ENCODE data around the gene GSG1L. TPM values are rescaled to one million over a fixed set of nuclear protein-coding genes. Genes with fewer than 3 reads are reported as not detected.

GSG1L gene
- total RNA-seq, 1 experiment from 2014 or later = not detected

DNA sequence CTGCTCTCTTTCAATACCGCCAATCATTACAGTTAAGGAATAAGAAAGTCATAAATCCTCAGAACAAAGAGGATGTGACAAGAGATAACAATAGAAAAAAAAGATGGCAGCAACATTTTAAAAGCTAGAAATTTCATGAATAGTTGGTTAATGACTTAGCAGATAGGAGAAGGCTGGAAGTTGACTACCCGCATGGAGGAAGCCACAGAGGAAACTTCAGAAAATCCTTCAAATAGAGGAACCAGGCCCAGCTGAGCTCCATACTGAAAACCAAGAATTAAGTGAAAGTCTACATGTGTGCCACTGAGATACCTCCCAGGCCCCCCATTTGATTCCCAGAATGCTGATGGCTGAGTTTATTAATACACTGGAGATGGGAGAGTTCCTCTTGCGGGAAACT is 109.3 kb downstream of the GSG1L start:
- intact Hi-C loops (cut with micrococcal nuclease; ENCODE audit: unreplicated experiment) = no loop called here
- CTCF ChIA-PET = no interaction called here
- no peak for DNase-seq
- peaks cover 54% of the 10 kb centered on the region for H3K27me3 Mint-ChIP-seq (ENCODE audit: unreplicated experiment)
- no peak overlapping the region for H3K4me3 Mint-ChIP-seq (ENCODE audit: low read depth, unreplicated experiment)
- H3K9me3 Mint-ChIP-seq (ENCODE audit: low read depth, unreplicated experiment) = peaks cover 13% of the 10 kb centered on the region
- TF ChIP-seq, protein P1, sequence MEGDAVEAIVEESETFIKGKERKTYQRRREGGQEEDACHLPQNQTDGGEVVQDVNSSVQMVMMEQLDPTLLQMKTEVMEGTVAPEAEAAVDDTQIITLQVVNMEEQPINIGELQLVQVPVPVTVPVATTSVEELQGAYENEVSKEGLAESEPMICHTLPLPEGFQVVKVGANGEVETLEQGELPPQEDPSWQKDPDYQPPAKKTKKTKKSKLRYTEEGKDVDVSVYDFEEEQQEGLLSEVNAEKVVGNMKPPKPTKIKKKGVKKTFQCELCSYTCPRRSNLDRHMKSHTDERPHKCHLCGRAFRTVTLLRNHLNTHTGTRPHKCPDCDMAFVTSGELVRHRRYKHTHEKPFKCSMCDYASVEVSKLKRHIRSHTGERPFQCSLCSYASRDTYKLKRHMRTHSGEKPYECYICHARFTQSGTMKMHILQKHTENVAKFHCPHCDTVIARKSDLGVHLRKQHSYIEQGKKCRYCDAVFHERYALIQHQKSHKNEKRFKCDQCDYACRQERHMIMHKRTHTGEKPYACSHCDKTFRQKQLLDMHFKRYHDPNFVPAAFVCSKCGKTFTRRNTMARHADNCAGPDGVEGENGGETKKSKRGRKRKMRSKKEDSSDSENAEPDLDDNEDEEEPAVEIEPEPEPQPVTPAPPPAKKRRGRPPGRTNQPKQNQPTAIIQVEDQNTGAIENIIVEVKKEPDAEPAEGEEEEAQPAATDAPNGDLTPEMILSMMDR (IDR thresholded peaks at IDR 0.05; ENCODE audit: unreplicated experiment) = no peak
- H3K4me1 Mint-ChIP-seq (ENCODE audit: low read depth, unreplicated experiment) = no peaks in the 10 kb centered on the region
- H3K27ac Mint-ChIP-seq (ENCODE audit: unreplicated experiment) = no peak overlapping the region
- BruUV-seq (replicated peaks) = no TSS peak
- no peaks in the 10 kb centered on the region for H3K36me3 Mint-ChIP-seq (ENCODE audit: insufficient read depth, unreplicated experiment)

DNA sequence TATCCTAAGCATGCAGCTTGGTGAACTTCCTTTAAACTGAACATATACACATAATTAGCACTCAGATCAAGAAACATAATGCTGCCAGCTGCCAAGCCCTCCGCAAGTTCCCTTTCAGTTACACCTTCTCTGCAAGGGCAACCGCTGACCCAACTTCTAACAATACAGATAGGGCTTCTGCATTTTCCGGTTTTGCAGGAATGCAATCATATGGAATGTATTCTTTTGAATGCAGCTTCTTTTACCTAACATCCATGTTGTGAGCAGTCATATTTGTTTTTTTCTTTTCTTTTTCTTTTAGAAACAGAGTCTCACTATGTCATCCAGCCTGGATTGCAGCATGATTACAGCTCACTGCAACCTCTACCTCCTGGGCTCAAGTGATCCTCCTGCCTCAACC is 110.7 kb downstream of the GSG1L start:
- no peaks in the 10 kb centered on the region for H3K36me3 Mint-ChIP-seq (ENCODE audit: insufficient read depth, unreplicated experiment)
- no TSS peak for BruUV-seq (replicated peaks)
- no peaks in the 10 kb centered on the region for H3K4me1 Mint-ChIP-seq (ENCODE audit: low read depth, unreplicated experiment)
- DNase-seq = no peak
- no peak overlapping the region for H3K4me3 Mint-ChIP-seq (ENCODE audit: low read depth, unreplicated experiment)
- peaks cover 13% of the 10 kb centered on the region for H3K9me3 Mint-ChIP-seq (ENCODE audit: low read depth, unreplicated experiment)
- TF ChIP-seq, protein P1 (IDR thresholded peaks at IDR 0.05; ENCODE audit: unreplicated experiment) = no peak
- intact Hi-C loops (cut with micrococcal nuclease; ENCODE audit: unreplicated experiment) = no loop called here
- H3K27ac Mint-ChIP-seq (ENCODE audit: unreplicated experiment) = no peak overlapping the region
- CTCF ChIA-PET = no interaction called here
- H3K27me3 Mint-ChIP-seq (ENCODE audit: unreplicated experiment) = peaks cover 56% of the 10 kb centered on the region

DNA sequence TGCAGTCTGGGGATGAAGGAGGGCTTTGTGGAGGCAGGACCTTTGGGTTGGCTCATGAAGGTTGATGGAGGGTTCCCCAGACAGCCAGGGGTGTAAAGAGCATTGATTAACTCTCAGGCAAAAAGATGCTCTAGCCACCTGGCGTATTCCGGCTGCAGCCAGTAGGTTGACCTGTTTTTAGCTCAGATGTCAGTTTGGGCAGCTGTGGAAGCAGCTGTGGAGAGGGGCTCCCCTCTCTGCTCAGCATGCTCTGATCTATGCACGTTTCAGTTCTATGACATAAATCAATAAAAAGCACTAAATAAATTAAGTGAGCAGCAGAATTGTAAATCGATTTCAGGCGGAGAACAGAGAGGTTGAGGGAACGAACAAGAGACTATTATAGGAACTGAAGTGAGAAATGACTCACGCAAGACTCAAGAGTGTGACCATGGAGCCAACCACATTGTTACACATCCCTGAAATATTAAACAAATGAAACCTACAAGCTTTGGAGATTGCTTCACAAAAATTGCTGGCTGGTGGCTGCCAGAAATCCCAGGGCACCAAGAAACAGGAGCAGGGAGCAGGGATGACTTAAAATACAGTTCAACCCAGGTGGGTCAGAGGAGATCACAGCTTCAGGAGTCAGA is 111.9 kb downstream of the GSG1L start:
- intact Hi-C loops (cut with micrococcal nuclease; ENCODE audit: unreplicated experiment) = no loop called here
- BruUV-seq (replicated peaks) = no TSS peak
- H3K9me3 Mint-ChIP-seq (ENCODE audit: low read depth, unreplicated experiment) = peaks cover 9% of the 10 kb centered on the region
- no peaks in the 10 kb centered on the region for H3K36me3 Mint-ChIP-seq (ENCODE audit: insufficient read depth, unreplicated experiment)
- CTCF ChIA-PET = no interaction called here
- TF ChIP-seq, protein P1 (IDR thresholded peaks at IDR 0.05; ENCODE audit: unreplicated experiment) = no peak
- H3K4me3 Mint-ChIP-seq (ENCODE audit: low read depth, unreplicated experiment) = no peak overlapping the region
- peaks cover 68% of the 10 kb centered on the region for H3K27me3 Mint-ChIP-seq (ENCODE audit: unreplicated experiment)
- H3K27ac Mint-ChIP-seq (ENCODE audit: unreplicated experiment) = no peak overlapping the region
- no peak for DNase-seq
- no peaks in the 10 kb centered on the region for H3K4me1 Mint-ChIP-seq (ENCODE audit: low read depth, unreplicated experiment)

DNA sequence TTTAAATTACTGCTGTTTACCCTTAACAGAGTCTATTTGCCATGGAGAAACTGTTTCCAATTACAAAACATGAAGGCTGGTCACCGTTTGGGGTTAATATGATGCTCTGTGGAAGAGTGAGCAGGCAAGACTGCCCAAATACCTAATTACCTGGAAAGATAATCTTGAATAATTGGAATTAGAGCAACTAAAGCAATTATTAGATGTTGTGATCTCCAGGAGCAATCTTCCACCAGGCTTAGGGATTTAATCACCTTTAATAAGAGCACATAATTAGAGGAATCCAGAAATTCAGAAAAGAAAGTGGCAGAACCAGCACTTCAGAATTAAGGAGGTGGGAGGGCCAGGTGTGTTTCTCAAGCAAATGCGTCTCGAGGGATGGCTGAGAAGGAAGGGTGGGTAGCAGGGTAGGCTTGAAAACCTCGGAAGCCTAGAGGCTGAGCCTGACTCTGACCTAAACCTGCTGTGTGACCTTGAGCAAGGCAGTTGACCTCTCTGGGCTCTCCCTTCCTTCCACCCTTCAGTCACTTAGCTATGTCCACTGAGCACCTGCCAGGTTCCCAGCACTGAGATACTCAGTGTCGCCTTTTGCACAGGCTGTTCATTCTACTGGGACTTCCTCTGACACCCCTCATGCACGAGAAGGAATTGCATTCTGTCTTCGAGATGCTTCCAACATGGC is 113.2 kb downstream of the GSG1L start:
- Mint-ChIP-seq H3K4me1 (ENCODE audit: low read depth, unreplicated experiment) (no peaks in the 10 kb centered on the region), H3K4me3 (ENCODE audit: low read depth, unreplicated experiment) (no peak overlapping the region), H3K27ac (ENCODE audit: unreplicated experiment) (no peak overlapping the region), H3K36me3 (ENCODE audit: insufficient read depth, unreplicated experiment) (no peaks in the 10 kb centered on the region), H3K27me3 (ENCODE audit: unreplicated experiment) (peaks cover 81% of the 10 kb centered on the region), H3K9me3 (ENCODE audit: low read depth, unreplicated experiment) (peaks cover 6% of the 10 kb centered on the region)
- TF ChIP-seq, protein P1 (IDR thresholded peaks at IDR 0.05; ENCODE audit: unreplicated experiment) = no peak
- intact Hi-C loops (cut with micrococcal nuclease; ENCODE audit: unreplicated experiment) = no loop called here
- BruUV-seq (replicated peaks) = no TSS peak
- no peak for DNase-seq
- CTCF ChIA-PET = no interaction called here
